Measurements from ENCODE around the gene FAS. TPM values are rescaled to one million over a fixed set of nuclear protein-coding genes. Genes with fewer than 3 reads are reported as not detected.
"Not testable (repeated sequence)": the region's sequence is repeated elsewhere in the genome, so short reads cannot be mapped to it uniquely, and the experiment has no call there.

Gene FAS
- total and polyA plus RNA-seq, 5 donors, result 4.7 to 10.1 (median 6.4) TPM

DNA sequence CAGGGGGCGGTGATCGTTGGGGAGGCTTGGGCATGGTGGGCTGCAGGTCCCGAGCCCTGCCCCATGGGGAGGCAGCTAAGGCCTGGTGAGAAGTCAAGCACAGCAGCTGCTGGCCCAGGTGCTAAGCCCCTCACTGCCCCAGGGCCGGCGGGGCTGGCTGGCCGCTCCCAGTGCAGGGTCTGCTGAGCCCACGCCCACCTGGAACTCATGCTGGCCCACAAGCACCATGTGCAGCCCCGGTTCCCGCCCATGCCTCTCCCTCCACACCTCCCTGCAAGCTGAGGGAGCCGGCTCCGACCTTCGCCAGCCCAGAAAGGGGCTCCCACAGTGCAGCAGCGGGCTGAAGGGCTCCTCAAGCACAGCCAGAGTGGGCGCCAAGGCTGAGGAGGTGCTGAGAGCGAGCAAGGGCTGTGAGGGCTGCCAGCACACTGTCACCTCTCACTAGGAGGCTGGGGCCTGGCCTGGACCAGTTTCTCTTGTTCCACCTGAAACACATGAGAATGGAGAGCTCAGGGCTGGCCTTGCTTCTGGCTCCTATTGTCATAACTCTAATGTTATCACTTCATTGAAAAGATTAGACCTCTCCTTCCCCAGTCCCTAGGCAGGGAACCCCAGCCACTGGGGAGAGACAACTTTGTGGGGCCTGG, 28.2 kb downstream of the FAS start:
- ATAC-seq (peak in 1 of 2 donors; percentile 31), DNase-seq (peak in 1 of 3 donors; percentile 40)
- WGBS, result 88% methylated on average over 15 of the region's 15 CpGs
- H3K27me3 ChIP-seq (ENCODE audit: control insufficient read depth, insufficient read depth); intact Hi-C loops (cut with DNase I); H3K4me3 ChIP-seq (ENCODE audit: low read length); H3K27ac ChIP-seq (ENCODE audit: low read length); H3K9me3 ChIP-seq (ENCODE audit: control insufficient read depth, low read length); H3K4me1 ChIP-seq (ENCODE audit: control insufficient read depth, insufficient read depth, low read length): not testable (repeated sequence)

DNA sequence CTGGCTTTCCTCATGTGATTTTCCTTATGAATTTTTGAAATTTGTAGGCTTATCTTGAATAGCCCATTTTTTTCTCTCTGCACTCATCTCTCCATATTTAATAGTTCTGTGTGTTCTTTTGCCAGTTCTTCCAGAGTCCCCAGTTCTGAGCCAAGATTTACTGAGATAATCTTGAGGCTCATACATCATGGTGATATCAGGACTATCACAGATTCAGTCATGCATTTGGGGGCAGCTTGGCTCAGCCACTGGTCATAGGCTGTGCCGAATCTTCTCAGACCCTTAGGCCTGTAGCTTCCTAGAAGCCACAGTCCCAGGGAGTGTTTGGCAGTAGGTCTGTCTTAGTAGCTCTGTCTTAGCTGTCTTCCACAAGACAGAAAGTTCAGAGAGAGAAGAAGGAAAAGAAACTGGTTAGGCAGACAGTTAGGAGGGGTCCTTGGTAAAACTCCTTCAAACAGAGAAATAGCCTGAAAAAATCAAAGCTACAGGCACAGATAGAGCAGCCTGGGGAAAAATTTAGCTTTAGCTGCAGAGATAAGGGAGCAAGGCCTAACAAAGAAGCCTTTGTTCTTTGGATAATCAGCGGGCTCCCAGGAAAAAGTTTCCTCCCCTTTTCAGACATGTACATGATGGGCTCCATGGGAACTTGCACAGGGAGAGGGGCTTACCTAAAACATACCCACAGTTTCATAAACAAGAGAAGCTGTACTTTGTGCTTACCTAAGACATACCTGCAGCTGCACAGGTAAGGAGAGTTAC, 29.1 kb downstream of the FAS start:
- Histone ChIP-seq H3K9me3 (ENCODE audit: control insufficient read depth, low read length) (no peaks in the 10 kb centered on the region), H3K27me3 (ENCODE audit: control insufficient read depth, insufficient read depth) (no peaks in the 10 kb centered on the region), H3K27ac (ENCODE audit: low read length) (no peak overlapping the region), H3K4me3 (ENCODE audit: low read length) (no peak overlapping the region), H3K4me1 (ENCODE audit: control insufficient read depth, insufficient read depth, low read length) (no peaks in the 10 kb centered on the region)
- DNase-seq, result no peak
- ATAC-seq, result peak in 1 of 2 donors; percentile 29
- intact Hi-C loops (cut with DNase I), result no loop called here
- 65% methylated on average over 2 of the region's 2 CpGs for WGBS

DNA sequence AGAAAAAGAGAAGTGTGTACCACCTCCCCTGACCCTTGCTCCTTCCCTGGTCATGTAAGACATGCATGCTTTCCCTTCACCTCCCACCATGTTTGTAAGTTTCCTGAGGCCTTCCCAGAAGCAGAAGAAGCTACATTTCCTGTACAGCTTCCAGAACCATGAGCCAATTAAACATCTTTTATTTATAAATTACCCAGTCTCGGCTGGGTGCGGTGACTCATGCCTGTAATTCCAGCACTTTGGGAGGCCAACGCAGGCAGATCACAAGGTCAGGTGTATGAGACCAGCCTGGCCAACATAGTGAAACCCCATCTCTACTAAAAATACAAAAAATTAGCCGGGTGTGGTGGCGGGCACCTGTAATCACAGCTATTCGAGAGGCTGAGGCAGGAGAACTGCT, 30.9 kb downstream of the FAS start:
- H3K27ac ChIP-seq (ENCODE audit: low read length); ATAC-seq; H3K4me1 ChIP-seq (ENCODE audit: control insufficient read depth, insufficient read depth, low read length); H3K4me3 ChIP-seq (ENCODE audit: low read length); intact Hi-C loops (cut with DNase I); H3K27me3 ChIP-seq (ENCODE audit: control insufficient read depth, insufficient read depth); DNase-seq; H3K9me3 ChIP-seq (ENCODE audit: control insufficient read depth, low read length): not testable (repeated sequence)
- 85% methylated on average over 6 of the region's 6 CpGs for WGBS

DNA sequence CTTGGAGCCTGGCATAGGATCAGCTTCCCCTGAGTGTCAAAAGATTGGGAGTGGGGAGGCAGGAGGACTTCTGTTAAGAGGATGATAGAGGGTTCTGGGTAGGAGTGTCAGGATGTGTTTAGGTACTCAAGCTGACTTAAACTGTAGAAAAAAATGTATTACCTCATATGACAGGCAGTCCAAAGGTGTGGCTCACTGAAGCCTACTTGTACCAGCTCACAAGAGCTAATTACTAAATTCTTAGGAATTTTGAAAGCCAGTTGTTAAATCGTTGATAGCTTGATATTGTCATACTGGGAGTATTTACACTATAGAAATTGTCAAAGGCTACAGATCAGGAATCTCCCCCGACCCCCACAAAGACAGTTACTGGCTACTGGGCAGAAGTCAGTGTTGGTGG, 32.1 kb downstream of the FAS start:
- Histone ChIP-seq H3K27ac (ENCODE audit: low read length) (no peak overlapping the region), H3K4me3 (ENCODE audit: low read length) (no peak overlapping the region), H3K27me3 (ENCODE audit: control insufficient read depth, insufficient read depth) (no peaks in the 10 kb centered on the region), H3K4me1 (ENCODE audit: control insufficient read depth, insufficient read depth, low read length) (no peaks in the 10 kb centered on the region), H3K9me3 (ENCODE audit: control insufficient read depth, low read length) (no peaks in the 10 kb centered on the region)
- no peak for ATAC-seq
- intact Hi-C loops (cut with DNase I), result no loop called here
- WGBS, result 76% methylated on average over 2 of the region's 2 CpGs
- DNase-seq, result no peak

DNA sequence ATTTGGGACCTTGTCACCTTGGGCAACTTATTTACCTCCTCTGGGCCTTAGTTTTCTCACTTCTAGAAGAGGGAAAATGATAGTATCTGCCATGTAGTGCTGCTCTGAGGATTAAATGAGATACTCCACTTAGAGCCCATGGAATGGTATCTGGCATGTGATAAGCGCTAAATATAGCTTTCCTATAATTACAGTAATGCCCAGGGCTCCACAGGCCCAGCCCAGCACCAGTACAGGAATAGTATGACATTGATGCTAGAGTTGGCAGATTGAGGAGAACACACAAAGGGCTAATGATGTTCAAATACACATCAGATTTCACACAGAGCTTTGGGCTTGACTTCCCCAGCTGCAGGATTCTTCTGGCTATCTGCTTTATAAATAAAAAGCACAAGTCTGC, 34.9 kb downstream of the FAS start:
- DNase-seq (no peak), ATAC-seq (no peak)
- Histone ChIP-seq H3K27me3 (ENCODE audit: control insufficient read depth, insufficient read depth) (no peaks in the 10 kb centered on the region), H3K4me3 (ENCODE audit: low read length) (no peak overlapping the region), H3K27ac (ENCODE audit: low read length) (no peak overlapping the region), H3K9me3 (ENCODE audit: control insufficient read depth, low read length) (no peaks in the 10 kb centered on the region), H3K4me1 (ENCODE audit: control insufficient read depth, insufficient read depth, low read length) (no peaks in the 10 kb centered on the region)
- 96% methylated on average over 1 of the region's 1 CpG for WGBS
- intact Hi-C loops (cut with DNase I), result no loop called here

DNA sequence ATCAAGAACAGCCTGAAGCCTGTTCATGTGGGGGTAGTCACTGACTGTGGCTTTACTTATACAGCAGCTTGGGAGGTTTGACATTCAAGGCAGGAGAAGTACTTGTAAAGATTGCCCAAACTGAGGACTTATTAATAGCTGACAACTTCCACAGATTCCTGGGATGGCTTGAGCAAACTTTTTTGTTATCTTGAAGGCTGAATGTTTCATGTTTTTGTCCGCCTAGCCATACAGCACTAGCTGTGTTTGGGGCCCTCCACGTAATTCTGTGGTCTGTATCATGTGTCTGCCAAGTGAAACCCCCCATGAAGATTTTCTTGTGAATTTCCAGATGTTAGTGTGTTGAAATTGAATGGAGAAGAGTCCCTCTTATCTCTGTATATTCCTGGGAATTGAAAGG, 38.6 kb downstream of the FAS start:
- 69% methylated on average over 2 of the region's 2 CpGs for WGBS
- intact Hi-C loops (cut with DNase I), result loop anchor here in 1 of 4 donors (2.0 kb wide), 1 partner anchor 186 kb away; no protein-coding TSS in a partner anchor
- no peak for DNase-seq
- Histone ChIP-seq H3K4me3 (ENCODE audit: low read length) (no peak overlapping the region), H3K4me1 (ENCODE audit: control insufficient read depth, insufficient read depth, low read length) (peaks cover 3% of the 10 kb centered on the region), H3K9me3 (ENCODE audit: control insufficient read depth, low read length) (no peaks in the 10 kb centered on the region), H3K27ac (ENCODE audit: low read length) (no peak overlapping the region), H3K27me3 (ENCODE audit: control insufficient read depth, insufficient read depth) (no peaks in the 10 kb centered on the region)
- ATAC-seq, result no peak

DNA sequence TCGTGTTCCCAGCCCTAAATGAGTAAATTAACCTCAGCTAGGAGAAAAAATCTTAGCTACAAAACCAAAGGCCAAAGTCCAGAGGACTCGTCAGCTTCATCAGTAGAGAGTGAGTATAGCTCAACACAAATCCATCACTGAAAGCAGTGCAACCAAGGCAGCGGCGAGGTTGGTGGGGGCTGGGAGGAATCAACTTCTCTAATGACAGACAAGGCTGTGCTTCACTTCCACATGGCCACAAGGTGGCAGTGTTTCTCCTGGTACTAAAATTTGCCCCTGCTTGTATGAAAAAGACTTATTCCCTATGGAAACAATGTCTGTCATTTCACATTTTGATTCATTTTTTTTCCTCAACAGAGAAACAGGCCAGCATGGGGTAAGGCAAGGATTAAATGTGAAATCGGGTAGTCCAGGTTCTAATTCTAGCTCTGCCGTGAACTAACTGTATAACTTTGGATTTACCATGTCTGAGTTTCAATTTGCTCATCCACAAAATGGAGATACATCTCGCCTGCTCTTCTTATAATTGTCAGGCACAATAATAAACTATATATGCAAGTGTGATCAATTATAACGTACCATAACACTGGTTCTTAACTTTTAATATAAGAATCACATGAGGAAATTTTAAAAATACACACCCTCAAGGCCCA, 39.3 kb downstream of the FAS start:
- intact Hi-C loops (cut with DNase I), result loop anchor here (2.0 kb wide), 3 partner anchors 181 to 185 kb away; no protein-coding TSS in a partner anchor
- no peak overlapping the region for H3K27ac ChIP-seq (ENCODE audit: low read length)

DNA sequence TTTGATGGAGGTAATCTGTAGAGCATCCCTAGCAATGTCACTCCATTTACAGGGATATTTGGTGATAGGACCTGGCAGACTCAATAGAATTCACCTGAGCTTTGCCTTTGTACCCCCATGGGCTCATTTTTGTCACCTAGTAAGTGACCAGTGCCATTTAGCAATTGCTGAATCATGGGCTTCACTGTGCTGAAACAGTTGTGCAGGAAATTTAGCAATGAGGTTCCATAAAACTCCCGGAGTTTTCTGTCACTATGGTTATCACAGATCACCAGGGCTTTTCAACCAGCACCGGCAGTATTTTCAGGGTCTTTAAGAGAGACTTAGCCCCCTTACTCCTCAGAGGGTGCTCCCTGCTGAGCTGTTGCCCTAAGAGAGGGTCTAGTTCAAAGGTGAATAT, 40.2 kb downstream of the FAS start:
- no peak for DNase-seq
- intact Hi-C loops (cut with DNase I), result loop anchor here in 3 of 4 donors (2.0 kb wide), 3 partner anchors 180 to 184 kb away; no protein-coding TSS in a partner anchor
- H3K27ac ChIP-seq (ENCODE audit: low read length), result no peak overlapping the region
- no peak overlapping the region for H3K4me3 ChIP-seq (ENCODE audit: low read length)
- no peaks in the 10 kb centered on the region for H3K9me3 ChIP-seq (ENCODE audit: control insufficient read depth, low read length)
- peaks cover 3% of the 10 kb centered on the region for H3K4me1 ChIP-seq (ENCODE audit: control insufficient read depth, insufficient read depth, low read length)
- no peak for ATAC-seq
- WGBS, result 73% methylated on average over 2 of the region's 2 CpGs
- no peaks in the 10 kb centered on the region for H3K27me3 ChIP-seq (ENCODE audit: control insufficient read depth, insufficient read depth)

More for the DNA sequence above, 39.3 kb downstream of the FAS start:
- no peaks in the 10 kb centered on the region for H3K27me3 ChIP-seq (ENCODE audit: control insufficient read depth, insufficient read depth)
- DNase-seq (peak; percentile 79 to 88 (median 83)), ATAC-seq (peak; percentile 66 to 79)
- peaks cover 3% of the 10 kb centered on the region for H3K4me1 ChIP-seq (ENCODE audit: control insufficient read depth, insufficient read depth, low read length)
- WGBS, result 33% methylated on average over 8 of the region's 8 CpGs
- H3K4me3 ChIP-seq (ENCODE audit: low read length), result no peak overlapping the region
- no peaks in the 10 kb centered on the region for H3K9me3 ChIP-seq (ENCODE audit: control insufficient read depth, low read length)

DNA sequence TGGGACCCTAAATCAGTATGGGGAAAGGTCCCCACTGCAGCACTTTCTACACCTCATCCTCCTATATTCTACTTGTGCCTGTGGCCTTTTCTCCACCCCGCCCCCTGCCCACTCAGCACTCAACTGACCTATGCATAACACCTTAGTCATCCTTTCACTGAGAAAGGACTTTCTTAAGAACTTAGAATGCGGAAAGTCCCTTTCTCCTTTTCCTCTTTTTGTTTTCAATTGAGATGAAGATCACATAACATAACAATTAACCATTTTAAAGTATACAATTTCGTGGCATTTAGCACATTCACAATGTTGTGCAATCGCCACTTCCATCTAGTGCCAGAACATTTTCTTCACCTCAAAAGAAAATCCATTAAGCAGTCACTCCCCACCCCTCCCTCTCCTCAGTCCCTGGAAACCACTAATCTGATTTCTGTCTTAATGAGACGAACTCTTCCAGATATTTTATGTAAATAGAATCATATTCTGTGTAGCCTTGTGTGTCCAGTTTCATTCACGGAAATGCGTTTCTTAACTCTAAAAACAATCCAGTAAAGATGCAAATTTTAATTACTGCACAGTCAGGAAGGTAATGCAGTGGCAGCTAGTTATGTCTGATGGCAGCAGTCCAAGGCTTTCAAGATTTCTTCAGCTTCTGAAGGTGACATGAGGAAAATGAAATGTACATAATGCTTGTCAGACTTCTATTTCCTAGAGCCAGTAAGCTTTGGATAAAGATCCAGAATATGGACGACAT, 41.7 kb downstream of the FAS start:
- intact Hi-C loops (cut with DNase I), result no loop called here
- peak in 1 of 2 donors; percentile 65 for ATAC-seq
- Histone ChIP-seq H3K27ac (ENCODE audit: low read length) (no peak overlapping the region), H3K4me3 (ENCODE audit: low read length) (no peak overlapping the region), H3K9me3 (ENCODE audit: control insufficient read depth, low read length) (no peaks in the 10 kb centered on the region), H3K27me3 (ENCODE audit: control insufficient read depth, insufficient read depth) (no peaks in the 10 kb centered on the region), H3K4me1 (ENCODE audit: control insufficient read depth, insufficient read depth, low read length) (peaks cover 3% of the 10 kb centered on the region)
- 45% methylated on average over 8 of the region's 8 CpGs for WGBS
- peak in 2 of 3 donors; percentile 35 to 39 for DNase-seq

DNA sequence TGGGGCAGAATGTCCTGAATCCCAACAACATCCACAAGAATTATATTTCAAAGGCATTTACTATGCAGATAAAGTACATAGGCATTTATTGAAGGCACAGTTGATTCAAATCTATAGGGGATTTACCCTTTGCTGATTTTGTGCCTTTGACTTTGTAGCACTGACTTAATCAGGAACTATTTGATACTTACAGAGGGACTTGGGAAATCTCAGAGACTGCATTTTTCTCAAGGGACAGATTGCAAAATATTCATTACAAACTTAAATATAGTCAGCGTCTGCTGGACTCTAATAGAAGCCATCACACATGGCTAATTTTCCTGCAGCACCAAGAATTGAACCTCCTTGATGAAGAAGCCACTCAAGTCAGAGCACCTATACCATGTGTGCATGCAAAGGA, 44.9 kb downstream of the FAS start:
- 50% methylated on average over 1 of the region's 1 CpG for WGBS
- no peak for ATAC-seq

More for the DNA sequence above, 44.9 kb downstream of the FAS start:
- intact Hi-C loops (cut with DNase I), result no loop called here
- Histone ChIP-seq H3K27ac (ENCODE audit: low read length) (no peak overlapping the region), H3K27me3 (ENCODE audit: control insufficient read depth, insufficient read depth) (no peaks in the 10 kb centered on the region), H3K9me3 (ENCODE audit: control insufficient read depth, low read length) (no peaks in the 10 kb centered on the region), H3K4me3 (ENCODE audit: low read length) (no peak overlapping the region), H3K4me1 (ENCODE audit: control insufficient read depth, insufficient read depth, low read length) (peaks cover 3% of the 10 kb centered on the region)
- no peak for DNase-seq

All from right cardiac atrium (tissue), 5 donors.